ENCODE results near the gene TFB1M.

Gene TFB1M

DNA sequence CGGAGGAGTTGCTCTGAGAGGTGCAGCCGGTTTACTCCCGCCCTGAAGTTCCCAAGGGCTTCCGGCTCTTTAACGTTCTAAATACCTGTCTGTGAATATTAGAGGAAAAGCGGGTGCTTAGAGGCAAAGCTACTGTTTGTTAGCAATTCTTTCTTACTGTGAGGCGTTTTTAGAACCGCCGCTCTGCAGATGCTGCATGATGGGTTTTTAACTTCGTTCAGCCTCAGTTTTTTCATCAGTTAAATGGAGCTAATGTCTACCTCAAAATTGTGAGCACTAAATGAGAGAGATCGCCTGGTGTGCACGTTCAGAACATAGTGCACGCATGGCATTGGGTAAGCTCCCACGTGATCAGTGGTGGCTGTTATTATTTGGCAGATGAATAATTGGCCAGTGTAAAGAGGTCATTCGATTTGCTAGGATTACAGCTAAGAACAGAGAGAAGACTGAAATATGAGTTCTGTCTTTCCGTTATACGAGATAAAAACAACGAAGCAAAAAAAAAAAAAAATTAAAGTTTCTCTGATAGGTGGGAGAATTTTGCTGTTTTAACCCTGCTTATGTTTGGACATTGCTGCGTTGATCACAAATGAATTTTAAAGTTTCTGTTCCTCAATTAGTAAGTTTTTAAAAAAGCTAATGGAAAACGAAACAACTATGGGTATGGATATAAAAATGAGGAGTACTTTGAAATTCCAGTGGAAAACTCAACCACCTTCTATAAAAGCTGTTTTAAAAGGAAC lies 660 bp upstream of the TFB1M start:
- TF ChIP-seq, protein P1, sequence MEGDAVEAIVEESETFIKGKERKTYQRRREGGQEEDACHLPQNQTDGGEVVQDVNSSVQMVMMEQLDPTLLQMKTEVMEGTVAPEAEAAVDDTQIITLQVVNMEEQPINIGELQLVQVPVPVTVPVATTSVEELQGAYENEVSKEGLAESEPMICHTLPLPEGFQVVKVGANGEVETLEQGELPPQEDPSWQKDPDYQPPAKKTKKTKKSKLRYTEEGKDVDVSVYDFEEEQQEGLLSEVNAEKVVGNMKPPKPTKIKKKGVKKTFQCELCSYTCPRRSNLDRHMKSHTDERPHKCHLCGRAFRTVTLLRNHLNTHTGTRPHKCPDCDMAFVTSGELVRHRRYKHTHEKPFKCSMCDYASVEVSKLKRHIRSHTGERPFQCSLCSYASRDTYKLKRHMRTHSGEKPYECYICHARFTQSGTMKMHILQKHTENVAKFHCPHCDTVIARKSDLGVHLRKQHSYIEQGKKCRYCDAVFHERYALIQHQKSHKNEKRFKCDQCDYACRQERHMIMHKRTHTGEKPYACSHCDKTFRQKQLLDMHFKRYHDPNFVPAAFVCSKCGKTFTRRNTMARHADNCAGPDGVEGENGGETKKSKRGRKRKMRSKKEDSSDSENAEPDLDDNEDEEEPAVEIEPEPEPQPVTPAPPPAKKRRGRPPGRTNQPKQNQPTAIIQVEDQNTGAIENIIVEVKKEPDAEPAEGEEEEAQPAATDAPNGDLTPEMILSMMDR (IDR thresholded peaks at IDR 0.05) = no peak

DNA sequence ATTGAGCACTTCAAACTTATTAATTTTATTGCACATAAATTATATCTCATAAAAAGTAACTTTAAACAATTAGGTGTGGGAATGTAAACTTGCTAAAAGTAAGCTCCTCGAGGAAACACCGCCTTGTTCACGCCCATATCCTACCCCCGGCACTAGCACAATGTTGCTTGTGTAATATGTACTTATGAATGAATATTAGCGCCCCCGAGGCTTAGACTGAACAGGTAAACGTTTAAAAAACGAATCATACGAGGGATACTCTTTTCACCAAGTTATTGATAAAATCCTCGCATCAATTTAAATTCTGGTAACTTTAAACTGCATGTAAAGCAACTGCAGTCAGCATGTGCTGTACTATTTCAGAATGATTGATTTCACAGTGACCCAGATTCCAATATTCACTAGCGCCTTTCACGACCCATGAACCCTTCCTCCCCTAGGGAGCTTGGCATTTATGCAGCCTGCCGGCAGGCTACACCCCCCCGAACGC lies 637 bp downstream of the TFB1M start:
- TF ChIP-seq, protein P1 (IDR thresholded peaks at IDR 0.05) = no peak

DNA sequence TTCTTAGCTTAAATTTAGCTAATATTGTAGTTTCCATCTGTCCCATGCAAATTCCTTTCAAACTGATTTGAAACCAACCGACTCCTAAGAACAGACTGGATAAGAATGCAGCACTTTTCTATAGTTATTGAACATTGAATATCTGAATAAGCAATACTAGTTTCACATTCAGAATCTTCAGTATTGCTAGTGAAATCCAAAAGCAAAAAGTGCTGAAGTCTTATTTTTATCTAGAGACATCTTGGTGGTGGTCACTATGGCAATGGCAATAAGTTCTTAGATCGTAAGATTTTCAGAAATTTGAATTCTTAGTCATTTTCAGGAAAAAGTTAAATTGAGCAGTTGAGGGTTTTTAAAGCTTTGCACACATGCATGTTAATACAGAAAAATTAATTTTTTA lies 2.7 kb downstream of the TFB1M start:
- TF ChIP-seq, protein P1 (IDR thresholded peaks at IDR 0.05) = no peak

DNA sequence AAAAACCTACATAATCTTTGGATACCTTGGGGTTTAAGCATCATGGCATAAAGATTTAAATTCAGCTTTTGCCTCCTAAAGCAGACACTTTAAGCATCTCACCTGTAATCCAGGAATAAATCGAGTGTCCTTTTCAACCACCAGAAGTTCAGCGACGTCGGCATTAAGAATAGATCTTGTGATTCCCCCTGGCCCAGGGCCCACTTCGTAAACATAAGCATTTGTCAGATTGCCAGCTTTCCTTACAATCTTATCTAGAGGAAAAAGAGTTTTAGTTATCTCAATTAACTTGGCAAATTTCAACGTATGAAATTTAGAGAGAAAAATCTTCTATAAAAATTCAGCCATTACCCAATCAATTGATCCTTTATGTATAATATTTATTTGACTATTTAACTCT lies 3.2 kb downstream of the TFB1M start:
- TF ChIP-seq, protein P1 (IDR thresholded peaks at IDR 0.05) = no peak

DNA sequence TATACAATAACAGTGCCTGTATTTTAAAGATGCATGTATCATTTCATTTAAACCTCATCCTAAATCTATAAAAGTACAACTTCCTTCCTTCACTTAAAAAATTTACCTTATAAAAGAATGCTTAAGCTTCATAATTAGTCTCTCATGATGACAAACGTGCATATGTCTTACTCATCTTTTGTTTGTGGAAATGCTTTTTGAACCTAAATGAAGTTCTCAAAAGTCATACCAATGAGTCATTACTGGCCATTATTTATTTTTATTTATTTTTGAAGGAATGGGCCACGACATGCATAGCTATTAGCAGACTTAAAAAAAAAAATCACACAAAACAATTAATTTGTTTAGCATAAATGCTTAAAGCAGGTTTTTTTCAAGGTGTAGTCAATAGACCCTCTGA lies 3.7 kb downstream of the TFB1M start:
- TF ChIP-seq, protein P1 (IDR thresholded peaks at IDR 0.05) = no peak

DNA sequence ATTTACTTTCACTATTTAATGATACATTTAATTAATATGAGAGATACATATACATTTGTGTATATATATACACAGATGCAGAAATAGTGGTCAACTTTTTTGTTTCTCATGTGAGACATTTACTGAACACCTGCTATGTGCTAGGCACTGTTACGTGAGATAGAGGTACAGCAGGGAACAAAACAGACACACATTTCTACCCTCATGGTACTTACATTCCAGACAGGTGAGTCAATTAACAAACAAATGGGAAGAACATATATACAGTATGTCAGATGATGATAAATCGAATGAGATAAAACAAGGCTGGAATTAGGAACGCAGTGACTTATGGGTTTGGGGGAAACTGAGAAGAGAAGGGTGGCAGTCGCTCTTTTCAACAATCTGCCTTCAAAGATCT lies 5.1 kb downstream of the TFB1M start:
- TF ChIP-seq, protein P1 (IDR thresholded peaks at IDR 0.05) = no peak

DNA sequence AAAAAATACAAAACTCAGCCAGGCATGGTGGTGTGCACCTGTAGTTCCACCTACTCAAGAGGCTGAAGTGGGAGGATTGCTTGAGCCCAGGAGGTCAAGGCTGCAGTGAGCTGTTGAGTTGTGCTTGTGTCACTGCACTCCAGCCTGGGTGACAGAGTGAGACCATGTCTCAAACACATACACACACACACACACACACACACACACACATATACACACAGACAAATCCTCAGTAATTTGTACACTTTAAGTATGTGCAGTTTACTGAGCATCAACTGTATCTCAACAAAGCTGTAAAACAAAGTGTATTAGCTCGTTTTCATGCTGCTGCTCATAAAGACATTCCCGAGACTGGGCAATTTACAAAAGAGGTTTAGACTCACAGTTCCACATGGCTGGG lies 7.3 kb downstream of the TFB1M start:
- TF ChIP-seq, protein P1 (IDR thresholded peaks at IDR 0.05) = no peak

All from LNCAP (cell line).